Gastrocnemius medialis (tissue), 4 donors: ENCODE data around the gene VSTM2B.

Source experiments
- CTCF ChIP-seq, 5 experiments: fragments of 450-650 bp in 3 of 5; fragments of 200-600 bp in 2 of 5; sonication (generic) in 2 of 5; IDR thresholded peaks in 4 of 5; conservative IDR thresholded peaks in 1 of 5; 1 replicate in 4 of 5; 2 replicates in 1 of 5; pipeline ENCODE4 v1.5.1; 2016 to 2019; ENCODE audit warnings: antibody characterized with exemption in 5 of 5, mild to moderate bottlenecking in 3 of 5, moderate library complexity in 3 of 5
- POLR2A ChIP-seq, 2 donors: fragments of 450-650 bp; IDR thresholded peaks; one replicate each; pipeline ENCODE4 v1.6.1; 2017; ENCODE audit warnings: antibody characterized with exemption in 2 of 2, mild to moderate bottlenecking in 2 of 2, moderate library complexity in 2 of 2

GRCh38 chr19:29507081-29507860, 18.5 kb upstream of the VSTM2B start:
- TF ChIP-seq CTCF (IDR thresholded peaks at IDR 0.05 in 4 of 5, conservative IDR thresholded peaks at IDR 0.05 in 1 of 5) (no peak), POLR2A (IDR thresholded peaks at IDR 0.05) (no peak)
